Mesothelial cell of epicardium (in vitro differentiated cells): Measurements from ENCODE around the gene ARHGAP33. TPM values are rescaled to one million over a fixed set of nuclear protein-coding genes. Genes with fewer than 3 reads are reported as not detected.
A peak's percentile ranks its signal among the peaks of the same experiment; 100 is the strongest.

Experiments used
- DNase-seq, 2 experiments: peaks; one replicate each; pipeline ENCODE4 v3.0.0; 2021; ENCODE audit warnings: low spot score in 2 of 2; ENCODE audit not compliant: unreplicated experiment in 2 of 2
- H3K27ac Mint-ChIP-seq: 2 replicates; pipeline ENCODE4 v1.8.0; 2021; ENCODE audit warnings: mixed read lengths
- H3K27me3 Mint-ChIP-seq: 2 replicates; pipeline ENCODE4 v1.8.0; 2021; ENCODE audit warnings: low read depth, mixed read lengths
- H3K36me3 Mint-ChIP-seq: 2 replicates; pipeline ENCODE4 v1.8.0; 2021; ENCODE audit warnings: mixed read lengths
- H3K4me1 Mint-ChIP-seq: 2 replicates; pipeline ENCODE4 v1.8.0; 2021; ENCODE audit warnings: mixed read lengths
- H3K4me3 Mint-ChIP-seq: 2 replicates; pipeline ENCODE4 v1.8.0; 2021; ENCODE audit warnings: mild to moderate bottlenecking, moderate library complexity, mixed read lengths
- H3K9me3 Mint-ChIP-seq: 2 replicates; pipeline ENCODE4 v1.8.0; 2021; ENCODE audit warnings: mixed read lengths
- total RNA-seq: library from RNA; stranded (reverse); gene quantifications from 3 replicates; pipeline ENCODE4 v1.2.1, GENCODE V29; 2021
- TF ChIP-seq, protein P1 (sequence below): fragments of 200-600 bp; sonication (generic); IDR thresholded peaks from one replicate; pipeline ENCODE4 v1.5.0; 2021; ENCODE audit warnings: antibody characterized with exemption; ENCODE audit not compliant: unreplicated experiment

ARHGAP33 gene
- total RNA-seq, 1 donor from 2014 or later: 74.0 TPM

DNA sequence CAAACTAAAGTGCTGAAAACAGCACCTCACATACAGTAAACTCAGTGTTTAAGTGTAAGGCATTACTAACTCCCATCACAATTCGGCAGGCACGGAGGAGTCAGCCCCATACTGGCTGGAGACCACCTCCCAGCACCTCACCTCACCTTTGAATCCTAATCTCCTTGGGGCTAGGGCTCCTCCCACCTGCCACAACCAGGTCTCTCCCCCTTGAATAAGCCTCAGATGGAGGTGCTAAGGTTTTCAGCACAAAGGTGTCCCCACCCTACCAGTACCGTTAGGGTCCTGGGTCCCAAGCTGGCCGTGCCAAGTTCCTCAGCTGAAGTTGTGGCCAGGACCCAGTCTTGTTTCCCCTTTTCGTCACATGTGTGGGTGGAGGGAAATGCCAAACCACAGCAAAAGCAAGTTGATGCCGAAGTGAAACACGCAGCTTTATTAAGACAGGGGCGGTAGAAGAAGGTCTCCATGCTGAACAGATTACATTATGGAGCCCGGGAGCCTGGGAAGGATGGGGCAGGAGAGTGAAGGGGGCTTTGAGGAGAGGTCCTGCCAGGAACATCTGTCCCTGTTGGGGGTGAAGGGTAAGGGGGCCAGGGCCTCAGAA is 33.1 kb upstream of the ARHGAP33 start, which contains the start of gene IGFLR1:
TSS of gene IGFLR1 (minus strand) at position 332 of the 604 bp plus-strand sequence. CDS start 1,272 bp downstream, outside the sequence.
- Mint-ChIP-seq H3K36me3 (peaks cover 11% of the 10 kb centered on the region), H3K4me1 (peaks cover 26% of the 10 kb centered on the region), H3K4me3 (peak within 1 kb of the TSS; percentile 26), H3K9me3 (no peaks in the 10 kb centered on the region), H3K27me3 (no peaks in the 10 kb centered on the region), H3K27ac (peak within 1 kb of the TSS; percentile 43)
- no peak for DNase-seq
- TF ChIP-seq, protein P1, sequence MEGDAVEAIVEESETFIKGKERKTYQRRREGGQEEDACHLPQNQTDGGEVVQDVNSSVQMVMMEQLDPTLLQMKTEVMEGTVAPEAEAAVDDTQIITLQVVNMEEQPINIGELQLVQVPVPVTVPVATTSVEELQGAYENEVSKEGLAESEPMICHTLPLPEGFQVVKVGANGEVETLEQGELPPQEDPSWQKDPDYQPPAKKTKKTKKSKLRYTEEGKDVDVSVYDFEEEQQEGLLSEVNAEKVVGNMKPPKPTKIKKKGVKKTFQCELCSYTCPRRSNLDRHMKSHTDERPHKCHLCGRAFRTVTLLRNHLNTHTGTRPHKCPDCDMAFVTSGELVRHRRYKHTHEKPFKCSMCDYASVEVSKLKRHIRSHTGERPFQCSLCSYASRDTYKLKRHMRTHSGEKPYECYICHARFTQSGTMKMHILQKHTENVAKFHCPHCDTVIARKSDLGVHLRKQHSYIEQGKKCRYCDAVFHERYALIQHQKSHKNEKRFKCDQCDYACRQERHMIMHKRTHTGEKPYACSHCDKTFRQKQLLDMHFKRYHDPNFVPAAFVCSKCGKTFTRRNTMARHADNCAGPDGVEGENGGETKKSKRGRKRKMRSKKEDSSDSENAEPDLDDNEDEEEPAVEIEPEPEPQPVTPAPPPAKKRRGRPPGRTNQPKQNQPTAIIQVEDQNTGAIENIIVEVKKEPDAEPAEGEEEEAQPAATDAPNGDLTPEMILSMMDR: no peak

DNA sequence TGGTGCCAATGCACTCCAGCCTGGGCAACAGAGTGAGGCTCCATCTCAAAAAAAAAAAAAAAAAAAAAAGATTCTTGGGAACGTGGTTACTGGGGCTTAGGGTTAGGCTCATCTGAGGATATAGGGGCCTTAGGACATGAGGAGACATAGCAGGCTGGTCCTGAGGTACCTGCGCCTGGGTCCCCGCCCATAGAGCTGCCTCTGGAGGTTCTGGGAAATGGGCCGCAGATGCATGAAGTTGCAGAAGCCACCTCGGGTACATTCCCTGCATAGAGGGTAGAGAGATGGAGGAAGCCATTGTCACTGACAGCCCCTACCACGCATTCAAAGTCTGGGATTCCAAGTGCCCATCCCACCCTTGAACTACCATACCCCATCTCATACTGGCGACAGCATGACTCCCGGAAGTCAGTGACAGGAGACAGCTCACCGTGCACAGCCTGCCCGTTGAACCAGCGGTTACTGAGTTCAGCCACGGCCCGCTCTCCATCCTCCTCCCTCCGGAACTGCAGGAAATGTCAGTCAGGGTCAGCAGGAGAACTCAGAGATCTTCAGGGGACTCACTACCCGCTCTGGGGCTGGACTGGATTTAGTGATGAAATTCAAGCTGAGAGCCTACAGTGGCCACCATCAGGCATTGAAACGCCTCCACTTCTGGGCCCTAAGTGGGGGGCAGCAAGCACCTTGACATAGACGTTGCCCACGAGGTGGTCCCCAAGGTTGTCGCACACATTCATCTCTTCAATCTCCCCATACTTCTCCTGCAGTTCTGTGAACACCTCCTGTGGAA is 31.5 kb upstream of the ARHGAP33 start:
- TF ChIP-seq, protein P1: no peak
- DNase-seq: no peak
- no peaks in the 10 kb centered on the region for H3K27me3 Mint-ChIP-seq
- H3K4me3 Mint-ChIP-seq: peak overlapping the region; percentile 99
- no peaks in the 10 kb centered on the region for H3K9me3 Mint-ChIP-seq
- H3K36me3 Mint-ChIP-seq: peaks cover 5% of the 10 kb centered on the region
- H3K27ac Mint-ChIP-seq: peak overlapping the region; percentile 41
- H3K4me1 Mint-ChIP-seq: peaks cover 37% of the 10 kb centered on the region

DNA sequence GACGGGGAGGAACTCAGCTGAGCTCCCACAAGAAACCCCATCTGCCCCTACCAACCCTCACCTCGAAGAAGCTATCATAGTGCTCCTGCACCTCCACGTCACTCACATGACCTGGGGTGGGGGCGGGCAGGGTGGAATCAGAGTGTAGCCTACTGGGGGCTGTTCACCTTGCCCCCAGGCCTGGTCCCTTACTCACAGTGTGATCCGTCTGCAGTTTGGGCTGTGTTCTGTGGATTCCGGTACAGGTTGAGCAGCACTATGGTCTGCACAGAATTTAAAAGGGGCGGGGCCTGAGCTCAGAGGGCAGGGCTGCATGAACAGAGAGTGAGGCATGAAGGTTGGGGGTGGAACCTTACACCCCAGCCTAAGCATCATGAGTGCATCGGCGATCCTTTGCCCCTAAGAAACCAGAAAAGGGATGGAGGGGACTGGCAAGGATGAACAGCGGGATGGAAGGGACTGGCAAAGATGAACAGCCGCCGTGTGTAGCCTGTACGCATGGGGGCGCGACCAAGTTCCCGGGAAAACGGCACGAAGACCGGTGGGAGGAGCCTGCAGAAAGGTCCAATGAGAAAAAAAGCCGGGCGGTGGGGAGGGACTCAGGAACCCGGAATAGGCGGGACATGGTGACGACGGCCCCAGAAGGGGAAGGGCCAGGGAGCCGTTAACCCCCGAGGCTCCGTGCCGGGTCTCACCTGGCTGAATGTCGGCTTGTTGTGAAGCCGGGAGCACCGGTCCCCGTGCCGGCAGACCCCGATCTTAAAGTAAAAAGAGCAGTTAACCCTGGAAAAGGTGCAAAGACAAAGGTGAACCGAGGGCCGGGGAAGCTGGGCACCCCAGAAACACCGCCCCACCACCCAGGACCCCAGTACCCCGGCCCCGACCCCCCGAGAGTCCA is 30.7 kb upstream of the ARHGAP33 start:
- no peaks in the 10 kb centered on the region for H3K27me3 Mint-ChIP-seq
- peaks cover 41% of the 10 kb centered on the region for H3K4me1 Mint-ChIP-seq
- TF ChIP-seq, protein P1: peak; percentile 36
- peaks cover 4% of the 10 kb centered on the region for H3K36me3 Mint-ChIP-seq
- DNase-seq: peak; percentile 82 to 92
- H3K9me3 Mint-ChIP-seq: no peaks in the 10 kb centered on the region
- H3K4me3 Mint-ChIP-seq: peak overlapping the region; percentile 99
- H3K27ac Mint-ChIP-seq: peak overlapping the region; percentile 100

DNA sequence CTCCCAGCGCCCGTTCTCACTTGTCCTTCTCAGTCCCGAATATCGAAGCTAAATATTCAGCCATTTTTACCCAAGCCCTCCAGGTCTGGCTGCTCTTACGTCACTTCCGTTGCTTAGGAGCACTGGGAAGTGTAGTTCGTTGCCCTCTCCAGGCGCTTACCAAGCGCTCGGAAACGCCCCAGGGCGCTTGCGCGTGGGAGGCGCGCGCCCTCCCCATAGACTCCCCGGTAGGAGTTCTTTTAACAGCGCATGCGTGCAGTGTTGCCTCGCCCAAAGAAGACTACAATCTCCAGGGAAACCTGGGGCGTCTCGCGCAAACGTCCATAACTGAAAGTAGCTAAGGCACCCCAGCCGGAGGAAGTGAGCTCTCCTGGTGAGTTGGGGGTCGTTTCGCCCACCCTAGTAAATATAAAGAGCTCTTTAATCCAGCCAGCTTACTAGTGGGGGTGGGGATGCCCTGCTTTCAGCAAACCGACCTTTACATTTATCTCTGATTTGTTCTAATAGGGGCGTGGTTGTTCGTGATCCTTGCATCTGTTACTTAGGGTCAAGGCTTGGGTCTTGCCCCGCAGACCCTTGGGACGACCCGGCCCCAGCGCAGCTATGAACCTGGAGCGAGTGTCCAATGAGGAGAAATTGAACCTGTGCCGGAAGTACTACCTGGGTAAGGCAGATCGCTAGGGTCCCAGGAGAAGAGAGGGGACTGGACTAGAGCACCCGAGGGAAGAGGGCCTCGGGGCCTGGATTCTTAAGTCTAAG is 29.9 kb upstream of the ARHGAP33 start, which contains the start of the genes PSENEN and U2AF1L4:
TSS of gene PSENEN (plus strand) at position 324 of the 759 bp plus-strand sequence. CDS start at position 604, 280 bp downstream.
TSS of gene U2AF1L4 (minus strand) at position 91 of the 759 bp plus-strand sequence. CDS start at position 64, 27 bp downstream.
- Mint-ChIP-seq H3K36me3 (peaks cover 4% of the 10 kb centered on the region), H3K4me1 (peaks cover 48% of the 10 kb centered on the region), H3K27ac (peak within 1 kb of the TSS; percentile 100)

More for the DNA sequence above, 29.9 kb upstream of the ARHGAP33 start, which contains the start of the genes PSENEN and U2AF1L4:
- DNase-seq: peak; percentile 94 to 96
- TF ChIP-seq, protein P1: no peak
- H3K27me3 Mint-ChIP-seq: no peaks in the 10 kb centered on the region
- no peaks in the 10 kb centered on the region for H3K9me3 Mint-ChIP-seq
- peak within 1 kb of the TSS; percentile 99 for H3K4me3 Mint-ChIP-seq
